ENCODE measurements around the gene BCAR1.
"Not testable (repeated sequence)": the region's sequence is repeated elsewhere in the genome, so short reads cannot be mapped to it uniquely, and the experiment has no call there.

The BCAR1 gene, protein sequence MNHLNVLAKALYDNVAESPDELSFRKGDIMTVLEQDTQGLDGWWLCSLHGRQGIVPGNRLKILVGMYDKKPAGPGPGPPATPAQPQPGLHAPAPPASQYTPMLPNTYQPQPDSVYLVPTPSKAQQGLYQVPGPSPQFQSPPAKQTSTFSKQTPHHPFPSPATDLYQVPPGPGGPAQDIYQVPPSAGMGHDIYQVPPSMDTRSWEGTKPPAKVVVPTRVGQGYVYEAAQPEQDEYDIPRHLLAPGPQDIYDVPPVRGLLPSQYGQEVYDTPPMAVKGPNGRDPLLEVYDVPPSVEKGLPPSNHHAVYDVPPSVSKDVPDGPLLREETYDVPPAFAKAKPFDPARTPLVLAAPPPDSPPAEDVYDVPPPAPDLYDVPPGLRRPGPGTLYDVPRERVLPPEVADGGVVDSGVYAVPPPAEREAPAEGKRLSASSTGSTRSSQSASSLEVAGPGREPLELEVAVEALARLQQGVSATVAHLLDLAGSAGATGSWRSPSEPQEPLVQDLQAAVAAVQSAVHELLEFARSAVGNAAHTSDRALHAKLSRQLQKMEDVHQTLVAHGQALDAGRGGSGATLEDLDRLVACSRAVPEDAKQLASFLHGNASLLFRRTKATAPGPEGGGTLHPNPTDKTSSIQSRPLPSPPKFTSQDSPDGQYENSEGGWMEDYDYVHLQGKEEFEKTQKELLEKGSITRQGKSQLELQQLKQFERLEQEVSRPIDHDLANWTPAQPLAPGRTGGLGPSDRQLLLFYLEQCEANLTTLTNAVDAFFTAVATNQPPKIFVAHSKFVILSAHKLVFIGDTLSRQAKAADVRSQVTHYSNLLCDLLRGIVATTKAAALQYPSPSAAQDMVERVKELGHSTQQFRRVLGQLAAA

DNA sequence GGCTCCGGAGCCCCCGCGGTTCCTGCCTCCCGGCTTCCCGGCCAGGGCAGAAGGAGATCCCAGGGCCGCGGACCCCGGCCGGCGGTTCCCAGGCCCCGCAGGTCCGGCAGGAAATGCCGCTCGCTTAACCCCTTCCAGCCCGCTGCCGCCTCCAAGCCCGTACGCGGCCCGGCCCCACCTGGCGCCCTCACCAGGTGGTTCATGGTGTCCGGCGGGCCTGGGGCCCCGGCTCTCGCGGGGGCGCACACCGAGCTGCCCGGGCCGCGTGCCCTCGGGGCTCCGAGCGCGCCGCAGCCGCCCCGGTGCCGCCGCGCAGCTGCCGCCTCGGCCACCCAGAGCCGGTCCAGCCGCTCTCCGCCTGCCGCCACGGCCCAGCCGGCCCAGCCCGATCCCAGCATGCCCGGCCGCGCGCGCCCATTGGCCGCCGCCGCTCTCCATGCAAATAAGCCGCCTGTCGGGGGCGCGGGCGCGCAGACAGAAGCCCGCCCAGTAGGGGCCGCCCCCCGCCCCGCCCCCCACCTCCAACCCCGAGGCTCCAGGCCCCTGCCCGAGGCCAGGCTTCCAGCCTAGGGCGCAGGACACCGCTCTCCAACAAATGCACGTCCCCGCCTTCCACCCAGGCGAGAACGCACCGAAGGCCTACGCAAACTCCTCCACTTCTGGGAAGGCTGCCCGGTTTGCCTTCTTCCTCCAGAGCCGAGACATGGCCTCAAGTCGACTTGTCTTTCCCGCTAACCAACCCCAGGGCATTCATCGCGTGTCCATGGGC is at the start of gene BCAR1:
TSS of gene BCAR1 (minus strand) at position 345 of the 769 bp plus-strand sequence. CDS start at position 203, 142 bp downstream.
- peak; percentile 57 for DNase-seq (ENCODE audit: low spot score)

DNA sequence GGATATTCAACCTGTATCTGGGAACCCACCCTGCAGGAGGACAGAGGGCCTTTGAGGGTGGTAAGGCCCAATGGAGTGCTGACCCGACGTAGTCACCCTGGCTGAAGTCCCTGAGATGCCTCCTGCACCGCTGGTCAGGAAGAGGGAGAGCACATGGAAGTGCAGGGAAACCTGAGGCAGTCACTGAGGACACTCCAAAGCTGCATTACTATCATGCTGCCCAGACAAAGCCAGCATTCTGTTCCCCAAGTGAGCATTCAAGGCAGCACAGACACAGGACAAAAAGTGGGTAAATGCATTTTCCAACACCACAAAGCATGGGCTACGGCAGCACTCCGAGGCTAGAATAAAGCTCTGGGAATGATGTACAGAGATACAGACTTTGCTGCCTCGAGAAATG is 46.8 kb upstream of the BCAR1 start:
- DNase-seq (ENCODE audit: low spot score) = no peak

DNA sequence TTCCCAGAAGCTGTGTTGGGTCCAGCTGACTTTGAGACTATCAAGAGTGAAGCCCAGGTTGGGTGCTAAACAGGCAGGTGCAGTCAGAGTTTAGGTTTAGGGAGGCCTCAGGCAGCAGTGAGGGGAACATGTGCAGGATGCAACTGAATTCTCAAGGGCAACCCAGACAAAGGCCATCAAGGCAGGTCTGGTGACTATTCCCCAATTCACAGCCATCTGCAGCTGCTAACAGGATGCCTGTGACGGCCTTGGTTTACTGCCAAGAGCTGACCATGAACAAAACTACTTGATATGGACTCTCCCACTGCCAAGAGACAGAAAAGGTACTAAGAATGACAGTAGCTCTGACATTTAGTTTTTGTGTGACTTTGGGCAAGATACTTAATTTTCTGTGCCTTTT is 45.2 kb upstream of the BCAR1 start:
- DNase-seq (ENCODE audit: low spot score) = no peak

DNA sequence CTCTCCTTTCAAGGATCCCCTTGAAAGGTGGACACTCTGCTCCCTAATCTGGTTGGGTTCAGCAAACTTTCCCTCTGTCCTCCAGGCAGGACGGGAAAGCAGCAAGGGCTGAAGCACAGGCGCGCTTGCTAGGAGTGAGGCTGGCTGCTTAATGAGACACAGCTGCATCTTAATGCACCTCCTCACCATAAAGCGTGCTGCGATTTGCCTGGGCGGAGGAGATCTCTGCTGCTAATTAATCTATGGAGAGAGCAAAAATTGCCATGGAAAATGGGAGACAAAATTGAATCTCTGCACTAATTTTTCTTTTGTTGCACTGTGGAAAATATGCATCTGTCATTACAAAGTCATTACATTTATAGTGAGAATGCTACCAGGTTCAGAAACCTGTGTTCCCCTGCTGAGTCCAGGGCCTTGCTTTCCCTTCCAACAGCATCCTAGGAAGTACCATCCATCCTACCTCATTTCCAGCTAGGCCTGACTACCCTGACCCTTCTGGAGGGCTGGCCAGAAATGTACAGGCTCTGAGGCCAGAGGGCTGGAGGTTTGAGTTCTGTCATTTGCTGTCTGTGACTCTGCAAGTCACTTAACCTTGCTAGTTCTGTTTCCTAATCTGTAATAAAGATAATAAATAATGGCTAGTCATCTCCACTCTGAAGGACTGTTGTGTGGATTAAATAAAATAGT is 43.5 kb upstream of the BCAR1 start:
- DNase-seq (ENCODE audit: low spot score) = no peak

DNA sequence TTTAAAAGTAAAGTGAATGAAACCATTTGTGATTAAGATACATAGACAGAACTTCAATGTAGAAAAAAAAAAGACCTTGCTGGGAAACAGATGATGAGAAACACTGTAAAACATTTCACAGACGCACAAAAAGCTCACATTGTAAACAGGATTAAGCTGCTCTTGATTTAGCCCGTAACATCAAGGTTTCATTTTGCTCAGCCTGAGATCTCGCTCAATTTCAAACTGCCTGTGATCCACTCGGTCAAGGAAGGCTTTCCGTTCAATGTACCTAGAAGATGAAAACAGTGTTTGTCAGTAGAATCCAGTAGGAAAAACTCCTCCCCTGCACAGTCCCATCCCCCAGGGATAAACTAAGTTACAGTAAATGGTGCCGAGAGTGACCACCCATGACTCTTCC is 42.3 kb upstream of the BCAR1 start:
- DNase-seq (ENCODE audit: low spot score) = no peak

DNA sequence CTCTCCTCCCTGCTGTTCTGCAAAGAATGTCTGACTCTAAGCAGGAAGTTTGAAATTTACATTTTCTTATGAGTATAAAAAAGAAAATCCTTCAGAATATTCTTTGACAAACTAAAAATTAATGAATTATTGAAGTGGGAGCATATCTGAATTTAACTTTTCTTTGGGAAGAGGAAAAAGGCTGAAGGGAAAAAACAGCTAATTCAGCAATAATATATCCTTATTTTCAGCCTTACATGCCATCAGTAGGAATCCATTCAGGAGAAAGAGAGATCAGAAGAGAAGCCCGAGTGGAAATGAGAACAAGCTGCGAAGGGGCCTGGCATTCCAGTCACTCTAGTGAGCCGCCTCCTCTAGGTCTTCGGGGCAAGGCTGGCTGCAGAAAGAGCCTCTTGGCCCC is 41.7 kb upstream of the BCAR1 start:
- no peak for DNase-seq (ENCODE audit: low spot score)

DNA sequence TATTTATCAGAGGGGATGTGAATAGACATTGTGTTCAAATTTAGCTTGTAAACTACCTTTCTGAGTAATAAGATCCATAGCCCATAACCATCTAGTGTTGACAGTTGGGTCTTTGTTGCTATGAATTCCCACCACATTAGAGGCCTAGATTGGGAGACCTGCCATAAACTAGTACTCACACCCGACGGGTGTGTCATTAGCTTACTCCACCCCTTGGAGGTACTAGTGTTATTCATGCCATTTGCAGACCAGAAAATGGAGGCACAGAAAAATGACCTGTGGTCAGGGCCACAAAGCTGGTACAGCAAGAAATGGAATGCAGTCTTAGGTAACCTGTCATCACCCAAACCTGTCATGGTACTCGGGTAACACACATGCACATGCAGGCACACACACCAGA is 41.3 kb upstream of the BCAR1 start:
- DNase-seq (ENCODE audit: low spot score) = no peak

DNA sequence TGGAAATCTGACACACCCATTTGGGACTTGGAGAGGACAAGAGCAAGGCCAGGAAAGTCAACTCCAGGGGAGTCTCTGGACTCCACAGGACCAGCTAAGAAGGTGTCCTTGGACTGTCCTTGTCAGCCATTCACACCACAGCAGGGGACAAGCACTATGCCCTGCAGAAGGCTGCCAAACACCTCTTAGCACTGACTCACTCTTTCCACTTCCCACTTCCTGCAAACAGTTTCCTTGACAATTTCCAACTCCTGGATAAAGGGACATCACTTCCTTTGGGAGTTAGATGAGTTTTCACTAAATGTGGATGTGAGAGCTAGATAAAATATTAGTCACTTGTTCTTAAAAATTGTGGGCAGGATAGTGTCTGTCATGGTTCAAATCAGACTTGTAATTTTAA is 37.8 kb upstream of the BCAR1 start:
- DNase-seq (ENCODE audit: low spot score) = no peak

DNA sequence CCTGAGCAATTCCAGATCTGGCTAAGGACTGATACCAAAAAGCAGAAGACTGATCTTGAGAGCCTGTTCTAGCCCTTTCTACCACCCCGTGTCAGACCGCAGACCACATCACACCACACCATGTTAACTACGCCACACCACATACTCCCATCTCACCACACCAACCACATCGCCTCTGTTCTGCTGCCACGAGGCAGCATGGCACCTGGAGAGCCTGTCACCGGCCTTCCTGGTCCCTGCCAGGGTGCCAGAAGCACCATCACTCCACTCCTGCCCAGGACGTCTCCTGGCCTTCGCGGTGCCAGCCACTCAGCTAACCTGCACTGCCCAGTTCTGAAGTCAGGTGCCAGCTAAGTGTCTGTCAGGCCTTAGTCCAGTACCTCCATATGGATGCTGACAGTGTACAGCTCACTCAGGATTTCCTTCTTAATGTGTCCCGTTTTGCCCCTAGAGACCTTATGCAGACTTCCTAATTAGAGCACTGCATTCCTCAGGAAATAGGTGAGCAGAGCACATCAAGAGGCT is 37.2 kb upstream of the BCAR1 start:
- DNase-seq (ENCODE audit: low spot score) = no peak

DNA sequence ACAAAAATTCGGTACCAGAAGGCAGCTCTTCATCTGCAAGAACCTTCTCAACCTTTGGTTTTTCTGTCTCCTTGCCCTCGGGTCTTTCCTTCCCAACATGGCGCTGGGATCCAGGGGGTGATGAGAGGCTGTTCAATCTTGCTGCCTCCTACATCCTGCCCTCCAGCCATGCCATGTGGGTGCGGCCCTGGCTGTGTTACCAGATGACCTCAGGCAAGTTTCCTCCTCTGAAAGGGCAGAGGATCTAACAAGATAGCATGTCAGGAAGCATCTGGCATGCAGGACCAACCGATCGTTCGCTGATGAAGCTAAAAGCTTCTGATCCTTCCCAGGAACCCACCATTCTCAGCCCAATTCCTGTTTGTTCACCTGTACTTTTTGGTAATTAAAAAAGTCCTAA is 36.8 kb upstream of the BCAR1 start:
- DNase-seq (ENCODE audit: low spot score) = no peak

DNA sequence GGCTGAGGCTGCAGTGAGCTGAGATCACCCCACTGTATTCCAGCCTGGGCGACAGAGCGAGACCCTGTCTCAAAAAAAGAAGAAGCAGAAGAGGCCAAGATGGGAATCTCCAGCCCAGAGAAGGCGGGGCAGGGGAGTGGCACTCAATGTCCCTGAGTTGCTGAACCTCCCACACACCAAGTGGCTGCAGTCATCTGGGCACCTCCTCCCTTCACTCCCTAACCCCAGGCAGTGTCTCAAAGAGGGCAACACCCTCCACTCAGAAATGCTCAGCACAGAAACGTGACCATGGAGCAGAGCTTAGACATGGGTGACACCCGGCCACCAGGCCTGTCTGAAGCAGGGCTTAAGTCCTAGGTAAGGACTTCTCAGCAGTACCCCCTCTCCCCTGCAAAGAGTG is 36.3 kb upstream of the BCAR1 start:
- DNase-seq (ENCODE audit: low spot score) = no peak

DNA sequence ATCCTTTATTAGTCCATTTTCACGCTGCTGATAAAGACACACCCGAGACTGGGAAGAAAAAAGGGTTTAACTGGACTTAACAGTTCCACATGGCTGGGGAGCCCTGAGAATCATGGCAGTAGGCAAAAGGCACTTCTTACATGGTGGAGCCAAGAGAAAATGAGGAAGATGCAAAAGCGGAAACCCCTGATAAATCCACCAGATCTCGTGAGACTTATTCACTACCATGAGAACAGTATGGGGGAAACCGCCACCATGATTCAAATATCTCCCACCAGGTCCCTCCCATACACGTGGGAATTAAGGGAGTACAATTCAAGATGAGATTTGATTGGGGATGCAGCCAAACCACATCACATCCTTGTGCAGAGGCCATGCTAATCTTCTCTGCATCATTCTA is 35.0 kb upstream of the BCAR1 start:
- no peak for DNase-seq (ENCODE audit: low spot score)

DNA sequence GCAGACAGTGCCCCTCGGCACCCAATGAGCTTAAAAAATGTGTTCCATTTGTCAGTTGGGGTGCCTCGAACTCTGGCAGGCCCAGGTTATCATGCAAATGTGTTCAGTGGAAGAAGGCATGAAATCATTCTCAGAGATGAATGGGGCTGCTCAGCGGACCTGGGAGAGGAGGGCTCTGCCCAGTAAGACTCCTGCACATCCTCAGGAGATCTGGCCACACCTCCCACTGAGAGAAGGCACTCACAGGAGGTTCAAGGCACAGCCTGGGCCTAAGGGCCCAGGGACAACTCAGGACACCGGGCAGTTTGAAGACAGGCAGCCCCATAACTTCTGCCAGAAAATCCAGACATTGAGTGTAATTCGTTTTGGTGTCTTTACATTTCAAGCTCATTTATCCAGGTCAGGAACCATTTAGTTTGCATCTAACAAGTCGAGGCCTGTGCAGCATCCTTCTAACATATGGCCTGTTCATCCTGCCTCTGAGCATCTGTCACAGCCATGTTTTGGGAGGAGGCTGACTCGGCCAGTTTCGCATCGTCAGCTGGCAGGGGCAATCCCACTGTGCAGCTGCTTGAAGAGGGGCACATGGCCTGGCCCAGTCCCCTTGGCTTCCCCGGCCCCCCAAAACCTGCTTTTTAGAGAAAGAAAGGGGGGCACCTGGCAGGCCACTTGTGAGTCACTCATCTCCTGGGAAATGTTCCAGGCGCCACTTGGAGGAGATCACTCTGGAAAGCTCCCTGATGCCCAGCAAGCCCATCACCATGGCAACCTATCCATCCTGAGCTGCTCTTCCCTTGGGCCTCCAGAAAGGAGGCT is 31.2 kb upstream of the BCAR1 start:
- no peak for DNase-seq (ENCODE audit: low spot score)

DNA sequence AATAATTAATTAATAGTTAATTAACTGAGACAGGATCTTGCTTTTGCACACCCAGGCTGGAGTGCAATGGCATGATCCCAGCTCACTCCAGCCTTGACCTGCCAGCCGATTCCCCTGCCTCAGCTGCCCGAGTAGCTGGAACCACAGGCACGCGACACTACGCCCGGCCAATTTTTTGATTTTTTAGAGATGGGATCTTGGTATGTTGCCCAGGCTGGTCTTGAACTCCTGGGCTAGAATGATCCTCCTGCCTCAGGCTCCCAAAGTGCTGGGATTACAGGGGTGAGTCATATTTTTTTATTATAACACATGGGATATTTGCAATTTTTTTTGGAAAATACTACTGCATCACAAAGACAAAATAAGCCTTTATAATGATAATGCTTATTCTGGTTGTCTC is 30.4 kb upstream of the BCAR1 start:
- no peak for DNase-seq (ENCODE audit: low spot score)

DNA sequence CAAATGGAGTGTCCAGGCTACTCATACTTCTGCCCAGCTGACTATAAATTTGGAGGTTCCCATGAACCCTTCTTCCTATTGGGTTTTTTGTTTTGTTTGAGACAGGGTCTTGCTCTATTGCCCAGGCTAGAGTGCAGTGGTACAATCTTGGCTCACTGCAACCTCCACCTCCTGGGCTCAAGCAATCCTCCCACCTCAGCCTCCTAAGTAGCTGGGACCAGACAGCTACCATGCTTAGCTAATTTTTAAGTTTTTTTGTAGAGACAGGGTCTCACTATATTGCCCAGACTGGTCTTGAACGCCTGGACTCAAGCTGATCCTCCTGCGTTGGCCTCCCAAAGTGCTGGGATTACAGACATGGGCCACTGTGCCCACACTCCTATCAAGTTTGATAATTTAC is 29.6 kb upstream of the BCAR1 start:
- DNase-seq (ENCODE audit: low spot score) = not testable (repeated sequence)

DNA sequence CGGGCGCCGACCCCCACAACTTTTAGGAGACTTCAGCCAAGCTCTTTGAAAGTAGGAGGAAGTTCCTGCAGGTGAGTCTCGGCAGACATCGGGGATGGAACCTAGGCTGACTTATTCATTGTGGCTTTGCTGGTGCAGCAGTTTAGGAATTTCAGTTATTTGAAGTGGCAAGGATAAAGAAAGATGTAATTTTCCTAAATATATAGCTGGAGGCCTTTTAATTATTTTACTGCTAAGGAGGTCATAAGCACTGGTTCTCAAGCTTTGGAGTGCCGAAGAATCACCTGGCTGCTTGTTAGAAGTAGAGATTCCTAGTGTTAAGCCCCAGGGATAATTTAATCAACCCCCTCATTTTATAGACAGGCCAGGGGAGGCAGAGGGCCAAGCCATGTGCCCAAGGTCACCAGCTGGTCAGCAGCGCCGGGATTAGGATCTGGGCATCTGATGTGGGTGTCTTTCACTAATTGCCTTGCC is 28.9 kb upstream of the BCAR1 start:
- DNase-seq (ENCODE audit: low spot score) = no peak

DNA sequence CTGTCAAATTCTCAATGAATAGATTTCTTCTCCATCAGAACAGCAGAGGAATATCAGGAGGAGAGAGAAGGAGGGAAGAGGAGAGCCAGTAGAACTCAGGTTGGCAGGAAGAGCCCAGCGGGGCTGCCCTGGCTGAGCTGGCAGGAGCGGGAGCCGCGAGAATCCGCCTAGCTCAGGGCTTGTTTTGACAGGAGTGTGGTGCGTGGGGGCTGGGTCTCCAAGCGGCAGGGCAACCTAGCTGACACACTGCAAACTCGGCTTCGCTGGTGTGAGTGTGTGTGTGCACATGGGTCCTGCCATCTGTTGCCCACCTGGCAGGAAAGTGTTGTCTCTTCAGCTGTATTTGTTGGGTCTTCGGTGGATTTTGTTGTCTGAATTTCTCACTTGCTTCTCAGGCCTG is 27.9 kb upstream of the BCAR1 start:
- no peak for DNase-seq (ENCODE audit: low spot score)

DNA sequence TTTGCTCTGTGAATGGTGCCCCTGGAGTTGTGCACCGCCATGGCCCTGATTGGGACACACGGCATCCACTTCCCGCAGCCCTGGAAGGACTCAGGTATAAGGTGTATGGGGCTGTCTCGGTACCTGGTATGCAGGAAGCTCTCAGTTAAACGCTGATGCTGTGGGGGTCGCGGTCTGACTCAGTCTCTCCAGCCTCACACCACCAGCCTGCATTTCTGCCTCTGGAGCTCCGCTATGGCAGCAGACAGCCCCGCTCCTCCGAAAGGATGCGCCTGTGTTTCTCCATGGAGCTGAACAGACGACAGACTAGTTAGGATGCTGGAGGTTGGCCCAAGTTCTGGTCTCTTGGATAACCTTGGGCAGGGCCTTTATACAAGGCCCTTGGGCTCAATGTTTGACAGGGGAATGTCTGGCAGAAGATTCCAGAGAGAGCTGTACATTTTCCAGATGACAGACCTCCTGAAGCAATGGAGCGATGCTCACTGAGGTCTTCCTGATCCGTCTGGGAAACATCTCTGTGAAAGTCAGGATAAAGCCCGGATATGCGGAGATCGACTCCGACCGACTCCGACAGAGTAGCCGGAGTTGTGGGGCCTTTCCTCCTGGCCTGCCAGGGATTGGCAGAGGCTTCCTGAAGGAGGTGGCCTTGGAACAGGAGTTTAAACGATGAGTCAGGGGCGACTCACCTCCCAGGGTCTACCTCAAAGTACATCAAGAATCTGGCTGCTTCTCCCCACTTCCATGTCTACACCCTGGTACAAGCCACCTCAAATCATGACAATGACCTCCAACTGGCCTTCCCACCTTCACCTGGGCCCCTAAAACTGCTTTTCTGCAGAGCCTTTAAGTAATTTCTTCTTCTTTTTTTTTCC is 21.9 kb upstream of the BCAR1 start:
- no peak for DNase-seq (ENCODE audit: low spot score)

DNA sequence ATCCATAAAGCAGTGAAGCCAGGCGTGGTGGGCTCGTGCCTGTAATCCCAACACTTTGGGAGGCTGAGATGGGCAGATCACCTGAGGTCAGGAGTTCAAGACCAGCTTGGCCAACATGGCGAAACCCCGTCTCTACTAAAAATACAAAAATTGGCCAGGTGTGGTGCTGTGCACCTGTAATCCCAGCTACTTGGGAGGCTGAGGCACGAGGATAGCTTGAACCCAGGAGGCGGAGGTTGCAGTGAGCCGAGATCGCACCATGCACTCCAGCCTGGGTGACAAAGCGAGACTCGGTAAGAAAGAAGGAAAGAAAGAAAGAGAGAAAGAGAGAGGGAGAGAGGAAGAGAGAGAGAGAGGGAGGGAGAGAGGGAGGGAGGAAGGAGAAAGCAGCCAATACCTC is 21.2 kb upstream of the BCAR1 start:
- not testable (repeated sequence) for DNase-seq (ENCODE audit: low spot score)

DNA sequence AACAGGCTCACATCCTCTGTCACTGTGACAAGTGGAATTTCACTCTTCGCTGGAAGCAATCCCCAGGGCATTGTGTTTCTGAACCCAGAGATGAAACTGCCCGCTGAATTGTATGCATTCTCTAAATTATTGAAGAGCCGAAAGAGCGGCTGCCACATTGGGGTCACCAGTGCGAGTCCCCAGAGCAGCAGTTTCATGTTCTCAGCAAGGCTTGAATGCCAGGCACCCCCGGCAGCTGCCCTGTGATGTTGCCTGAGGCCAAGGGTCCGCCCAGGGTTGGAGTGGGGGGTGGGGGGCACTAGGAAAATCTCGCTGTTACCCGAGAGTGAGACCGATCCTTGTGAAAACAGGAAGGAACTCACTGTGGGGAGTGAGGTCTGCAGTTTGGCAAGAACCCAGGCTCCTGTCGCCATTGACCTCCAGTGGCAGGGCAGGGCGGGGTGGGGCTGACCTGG is 20.7 kb upstream of the BCAR1 start:
- no peak for DNase-seq (ENCODE audit: low spot score)
